GM12864 (cell line): ENCODE results near the gene MBD3L1.

ENCODE experiments used
- DNase-seq: peaks from one replicate; pipeline ENCODE4 v3.0.0-alpha.2; 2011; ENCODE audit warnings: low read depth
- H3K4me3 ChIP-seq: 2 replicates; pipeline ENCODE4 v1.5.1; 2011; ENCODE audit warnings: mild to moderate bottlenecking, low read depth, low read length, control low read depth
- CTCF ChIP-seq: IDR thresholded peaks from 2 replicates; pipeline ENCODE4 v1.5.1; 2011; ENCODE audit warnings: low read depth, mild to moderate bottlenecking, moderate library complexity, low read length, control low read depth, inconsistent platforms; ENCODE audit errors: missing control alignments

The MBD3L1 gene

DNA sequence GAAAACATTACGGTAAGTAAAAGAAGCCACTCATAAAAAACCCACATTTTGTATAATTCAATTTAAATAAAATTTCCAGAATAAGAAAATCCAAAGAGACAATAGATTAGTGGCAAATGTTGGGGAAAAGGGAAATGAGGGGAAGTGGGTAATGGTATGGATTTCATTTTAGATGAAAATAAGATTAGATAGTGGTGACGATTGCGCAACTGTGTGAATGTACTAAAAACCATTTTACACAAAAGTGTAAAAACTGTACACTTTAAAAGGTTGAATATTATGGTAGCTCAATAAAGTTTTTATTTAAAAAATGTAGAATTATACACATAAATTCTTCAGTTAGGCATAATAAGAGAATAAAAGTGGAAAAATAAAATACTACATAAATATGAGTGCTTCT lies 3.7 kb downstream of the MBD3L1 start:
- DNase-seq, result no peak
- TF ChIP-seq CTCF, result no peak
- no peak overlapping the region for H3K4me3 ChIP-seq

- DNase-seq, result no peak
- H3K4me3 ChIP-seq, result no peak overlapping the region
- TF ChIP-seq CTCF, result no peak
Observed at GRCh38 chr19:8840708-8841107, 8.5 kb downstream of the MBD3L1 start.

DNA sequence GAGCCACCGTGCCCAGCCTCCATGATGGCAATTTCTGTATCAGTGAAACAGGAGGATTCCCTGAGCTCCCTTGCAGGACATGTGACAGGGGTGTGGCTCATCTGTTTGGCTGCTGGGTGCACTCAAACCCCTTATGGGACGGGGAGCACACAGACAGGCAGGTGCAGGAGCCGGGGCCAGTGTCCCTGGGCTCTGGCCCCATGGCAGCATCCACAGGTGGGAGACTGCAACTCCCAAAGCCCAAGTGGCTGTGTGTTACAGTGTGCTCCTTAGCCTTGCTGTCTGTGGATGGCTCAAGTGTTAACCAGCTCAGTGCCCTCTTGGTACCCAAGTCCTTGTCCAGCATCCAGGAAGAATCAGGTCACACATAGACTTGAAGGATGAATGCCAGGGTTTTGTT lies 14.6 kb downstream of the MBD3L1 start:
- H3K4me3 ChIP-seq, result no peak overlapping the region
- DNase-seq, result no peak
- no peak for TF ChIP-seq CTCF

GRCh38 chr19:8849232-8849631 lies 17.1 kb downstream of the MBD3L1 start:
- no peak overlapping the region for H3K4me3 ChIP-seq
- TF ChIP-seq CTCF, result no peak
- no peak for DNase-seq

- no peak for DNase-seq
- H3K4me3 ChIP-seq, result no peak overlapping the region
- TF ChIP-seq CTCF, result no peak
Observed at GRCh38 chr19:8850488-8850887, 18.3 kb downstream of the MBD3L1 start.

- DNase-seq, result no peak
- no peak overlapping the region for H3K4me3 ChIP-seq
- no peak for TF ChIP-seq CTCF
Observed at GRCh38 chr19:8858260-8858659, 26.1 kb downstream of the MBD3L1 start.

- no peak overlapping the region for H3K4me3 ChIP-seq
- no peak for DNase-seq
- TF ChIP-seq CTCF, result no peak
Observed at GRCh38 chr19:8866344-8866743, 34.2 kb downstream of the MBD3L1 start.
